Liver (tissue), 9 donors: ENCODE results near the gene CACTIN. TPM values are rescaled to one million over a fixed set of nuclear protein-coding genes. Genes with fewer than 3 reads are reported as not detected.

Experiments
- DNase-seq: peaks from one replicate; pipeline ENCODE4 v3.0.0-alpha.2; 2017; ENCODE audit warnings: low spot score
- H3K27ac ChIP-seq, 2 donors: one replicate each; pipeline ENCODE4 v1.7.0; 2013; ENCODE audit warnings: inconsistent platforms in 2 of 2, low read length in 2 of 2, control low read depth in 1 of 2, low read depth in 1 of 2, mild to moderate bottlenecking in 1 of 2
- H3K27me3 ChIP-seq, 4 donors: one replicate each; pipeline versions ENCODE4 v1.6.1 to v1.7.0; 2013; ENCODE audit warnings: low read length in 3 of 4, inconsistent platforms in 1 of 4, mild to moderate bottlenecking in 1 of 4, moderate library complexity in 1 of 4; ENCODE audit not compliant: control insufficient read depth in 4 of 4, insufficient read depth in 4 of 4
- H3K36me3 ChIP-seq, 4 donors: one replicate each; pipeline versions ENCODE4 v1.6.1 to v1.7.0; 2013; ENCODE audit warnings: low read length in 3 of 4, mild to moderate bottlenecking in 3 of 4, low read depth in 1 of 4, moderate library complexity in 1 of 4; ENCODE audit not compliant: control insufficient read depth in 4 of 4, insufficient read depth in 3 of 4
- H3K4me1 ChIP-seq, 4 donors: one replicate each; pipeline versions ENCODE4 v1.6.1 to v1.7.0; 2013; ENCODE audit warnings: low read length in 3 of 4, mild to moderate bottlenecking in 3 of 4, moderate library complexity in 1 of 4; ENCODE audit not compliant: control insufficient read depth in 4 of 4, insufficient read depth in 4 of 4
- H3K4me3 ChIP-seq, 3 donors: one replicate each; pipeline versions ENCODE4 v1.6.1 to v1.7.0; 2013; ENCODE audit warnings: low read length in 3 of 3, control low read depth in 1 of 3, low read depth in 1 of 3, mild to moderate bottlenecking in 1 of 3
- H3K9ac ChIP-seq, 2 donors: one replicate each; pipeline ENCODE4 v1.7.0; 2013; ENCODE audit warnings: low read length in 2 of 2, mild to moderate bottlenecking in 2 of 2, moderate library complexity in 2 of 2, control low read depth in 1 of 2, low read depth in 1 of 2
- H3K9me3 ChIP-seq, 4 donors: one replicate each; pipeline versions ENCODE4 v1.6.1 to v1.7.0; 2013; ENCODE audit warnings: low read length in 3 of 4; ENCODE audit not compliant: control insufficient read depth in 4 of 4
- ATF3 ChIP-seq: IDR thresholded peaks from 2 replicates; pipeline ENCODE4 v1.6.1; 2016; ENCODE audit warnings: antibody characterized with exemption
- CTCF ChIP-seq: fragments of 150-350 bp; IDR thresholded peaks from 2 replicates; pipeline ENCODE4 v1.5.1; 2017; ENCODE audit warnings: improper control_type of control experiment, low read depth, low read length; ENCODE audit not compliant: missing input control
- EGR1 ChIP-seq, 2 donors: IDR thresholded peaks; 2 replicates each; pipeline ENCODE4 v1.6.1; 2016 to 2018; ENCODE audit warnings: antibody characterized with exemption in 2 of 2, low read depth in 2 of 2
- FOXA1 ChIP-seq: IDR thresholded peaks from 2 replicates; pipeline ENCODE4 v1.6.1; 2016; ENCODE audit warnings: antibody characterized with exemption
- FOXA2 ChIP-seq: IDR thresholded peaks from 2 replicates; pipeline ENCODE4 v1.6.1; 2016; ENCODE audit warnings: antibody characterized with exemption
- GABPA ChIP-seq, 2 donors: IDR thresholded peaks in 1 of 2; conservative IDR thresholded peaks in 1 of 2; 2 replicates each; pipeline ENCODE4 v1.6.1; 2016; ENCODE audit warnings: antibody characterized with exemption in 2 of 2, mild to moderate bottlenecking in 1 of 2, moderate library complexity in 1 of 2
- HNF4A ChIP-seq, 2 donors: conservative IDR thresholded peaks; 2 replicates each; pipeline ENCODE4 v1.6.1; 2016; ENCODE audit warnings: antibody characterized with exemption in 2 of 2, mild to moderate bottlenecking in 2 of 2
- HNF4G ChIP-seq: IDR thresholded peaks from 2 replicates; pipeline ENCODE4 v1.6.1; 2016; ENCODE audit warnings: antibody characterized with exemption
- MAX ChIP-seq: IDR thresholded peaks from 2 replicates; pipeline ENCODE4 v1.6.1; 2016; ENCODE audit warnings: antibody characterized with exemption
- NR2F2 ChIP-seq: IDR thresholded peaks from 2 replicates; pipeline ENCODE4 v1.6.1; 2016; ENCODE audit warnings: antibody characterized with exemption
- RAD21 ChIP-seq, 2 donors: IDR thresholded peaks; 2 replicates each; pipeline ENCODE4 v1.6.1; 2016; ENCODE audit warnings: antibody characterized with exemption in 2 of 2, mild to moderate bottlenecking in 2 of 2
- YY1 ChIP-seq: IDR thresholded peaks from 2 replicates; pipeline ENCODE4 v1.6.1; 2016; ENCODE audit warnings: antibody characterized with exemption, mild to moderate bottlenecking
- ZBTB33 ChIP-seq: IDR thresholded peaks from 2 replicates; pipeline ENCODE4 v1.6.1; 2016; ENCODE audit warnings: antibody characterized with exemption
- WGBS: extraction: QIAGEN DNeasy Blood & Tissue Kit; methylation state at CpG from one replicate; pipeline ENCODE4 v1.1.7; 2013; 5-methylcytosine and 5-hydroxymethylcytosine counted together
- polyA plus RNA-seq, 2 donors: library from polyadenylated mRNA; stranded (reverse) in 1 of 2; unstranded in 1 of 2; fragments of 200-250 nt in 1 of 2; fragments of >200 nt in 1 of 2; fragmentation: Nextera tagmentation in 1 of 2; extraction: Ambion mirVana in 1 of 2; gene quantifications; one replicate each; pipeline versions ENCODE4 v1.2.1 to v1.2.3, GENCODE V29; 2013 to 2015
- total RNA-seq, 2 donors: library from RNA; depleted of rRNA; stranded (reverse); fragments of >200 nt; gene quantifications; one replicate each; pipeline ENCODE4 v1.2.3, GENCODE V29; 2014
- donor health status: healthy.
- donor health status: healthy.
- donor health status: healthy.
- donor health status: healthy.
- donor health status: healthy.

The CACTIN gene
- total and polyA plus RNA-seq, 4 donors, result 1.9 to 13.2 (median 10.0) TPM

- Histone ChIP-seq H3K27ac (peak overlapping the region in 1 of 2 donors; percentile 63), H3K9ac (no peak overlapping the region), H3K9me3 (no peaks in the 10 kb centered on the region), H3K4me3 (peak overlapping the region in 2 of 3 donors; percentile 16 to 55), H3K4me1 (peaks cover 0 to 8% (median 4%) of the 10 kb centered on the region in 4 donors), H3K27me3 (no peaks in the 10 kb centered on the region), H3K36me3 (peaks cover 0 to 1% (median 0%) of the 10 kb centered on the region in 4 donors)
- no peak for TF ChIP-seq ATF3
- no peak for TF ChIP-seq FOXA1
- WGBS, result 74% methylated on average over 3 of the region's 3 CpGs
- DNase-seq, result no peak
Measured at GRCh38 chr19:3605361-3605760, 21.2 kb downstream of the CACTIN start.

GRCh38 chr19:3604987-3605343, 21.6 kb downstream of the CACTIN start:
- no peak for DNase-seq
- TF ChIP-seq NR2F2, result no peak
- no peak for TF ChIP-seq HNF4A (conservative IDR thresholded peaks at IDR 0.05)
- TF ChIP-seq ATF3, result no peak
- TF ChIP-seq YY1, result no peak
- TF ChIP-seq HNF4G, result no peak
- no peak for TF ChIP-seq CTCF
- TF ChIP-seq MAX, result no peak
- TF ChIP-seq ZBTB33, result no peak
- TF ChIP-seq GABPA (IDR thresholded peaks at IDR 0.05 in 1 of 2, conservative IDR thresholded peaks at IDR 0.05 in 1 of 2), result no peak
- H3K4me3 ChIP-seq, result peak overlapping the region in 2 of 3 donors; percentile 3 to 16
- 66% methylated on average over 11 of the region's 11 CpGs for WGBS
- peak overlapping the region; percentile 55 to 63 for H3K27ac ChIP-seq
- H3K36me3 ChIP-seq, result no peaks in the 10 kb centered on the region
- no peaks in the 10 kb centered on the region for H3K9me3 ChIP-seq
- H3K4me1 ChIP-seq, result peaks cover 0 to 8% (median 4%) of the 10 kb centered on the region in 4 donors
- H3K9ac ChIP-seq, result no peak overlapping the region
- H3K27me3 ChIP-seq, result no peaks in the 10 kb centered on the region

GRCh38 chr19:3604227-3604986, 22.2 kb downstream of the CACTIN start:
- Histone ChIP-seq H3K4me3 (peak overlapping the region in 1 of 3 donors; percentile 3), H3K9me3 (no peaks in the 10 kb centered on the region), H3K36me3 (no peaks in the 10 kb centered on the region), H3K4me1 (peaks cover 0 to 8% (median 4%) of the 10 kb centered on the region in 4 donors), H3K27ac (peak overlapping the region; percentile 55 to 63), H3K9ac (no peak overlapping the region), H3K27me3 (no peaks in the 10 kb centered on the region)
- no peak for TF ChIP-seq FOXA2
- TF ChIP-seq RAD21 (IDR thresholded peaks at IDR 0.05), result no peak
- no peak for TF ChIP-seq EGR1 (IDR thresholded peaks at IDR 0.05; ENCODE audit: low read depth in 2 of 2)
- no peak for TF ChIP-seq FOXA1
- TF ChIP-seq HNF4G, result no peak
- TF ChIP-seq MAX, result no peak
- no peak for TF ChIP-seq ATF3
- DNase-seq, result no peak
- WGBS, result 73% methylated on average over 27 of the region's 27 CpGs
